HG03378 (cell line): ENCODE measurements around the gene KMT2D.

Experiments
- ATAC-seq: cut with Tn5 transposase; IDR thresholded peaks from one replicate; pipeline ENCODE4 v1.9.1; 2021; ENCODE audit warnings: mild to moderate bottlenecking, moderate library complexity; ENCODE audit not compliant: unreplicated experiment

Gene KMT2D

DNA sequence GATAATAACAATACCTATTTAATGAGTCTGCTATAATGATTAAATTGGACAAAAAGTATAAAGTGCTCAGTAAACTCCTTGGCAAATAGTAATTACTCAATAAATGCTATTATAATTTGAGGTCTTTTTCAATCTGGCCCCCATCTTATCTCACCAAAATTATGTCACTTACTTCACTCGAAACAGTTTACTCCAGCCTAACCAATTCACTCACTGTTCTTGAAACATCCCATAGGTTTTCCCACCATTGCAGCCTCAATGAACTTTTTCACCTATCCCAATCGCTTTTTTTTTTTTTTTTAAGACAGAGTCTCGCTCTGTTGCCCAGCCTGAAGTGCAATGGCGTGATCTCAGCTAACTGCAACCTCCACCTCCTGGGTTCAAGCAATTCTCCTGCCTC lies 24.6 kb downstream of the KMT2D start:
- ATAC-seq, result no peak

DNA sequence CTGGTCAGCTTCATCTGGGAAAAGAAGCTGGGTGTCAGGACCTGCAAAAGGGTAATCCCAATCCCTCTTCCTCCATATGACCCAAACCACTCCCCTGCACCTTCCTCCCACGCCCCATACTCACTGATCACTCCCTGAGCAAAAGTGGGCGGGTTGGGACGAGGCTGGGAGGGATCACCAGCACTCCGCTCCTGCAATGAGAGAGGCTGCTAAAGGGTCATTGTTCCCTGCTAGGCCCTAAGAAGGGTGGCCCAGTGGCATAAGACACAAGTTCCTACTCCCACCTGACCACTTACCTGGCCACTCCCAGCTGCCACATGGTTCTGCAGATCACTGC lies 26.3 kb downstream of the KMT2D start:
- no peak for ATAC-seq

DNA sequence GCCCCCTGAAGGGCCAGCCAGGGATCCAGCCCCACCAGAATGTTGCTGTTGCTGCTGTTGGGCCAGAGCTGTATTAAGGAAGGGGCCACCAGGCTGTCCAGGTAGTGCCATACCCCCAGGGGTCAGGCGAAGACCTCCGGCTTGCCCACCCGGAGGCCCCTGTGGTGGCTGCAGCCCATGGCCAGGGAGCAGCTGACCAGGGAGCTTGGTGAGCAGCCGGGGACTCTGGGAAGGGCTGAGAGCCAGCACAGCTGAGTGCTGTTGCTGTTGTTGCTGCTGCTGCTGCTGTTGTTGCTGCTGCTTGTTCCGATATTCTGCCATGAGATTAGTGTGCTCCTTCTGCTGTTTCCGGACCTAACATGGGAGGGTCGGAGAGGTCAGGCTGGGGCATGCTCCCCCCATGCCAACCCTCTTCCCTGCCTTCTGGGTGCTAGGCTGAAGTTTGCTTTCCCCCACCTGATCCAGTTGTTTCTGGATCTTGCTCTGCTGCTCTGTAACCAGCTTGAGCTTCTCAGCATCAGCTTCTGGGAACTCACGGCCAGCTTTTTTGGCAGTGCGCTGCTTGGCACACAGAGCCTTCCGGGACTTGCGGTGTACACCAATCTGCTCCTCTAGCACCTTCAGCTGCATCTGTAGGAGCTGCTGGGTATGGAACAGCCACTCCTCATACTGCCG lies 26.8 kb downstream of the KMT2D start:
- no peak for ATAC-seq

DNA sequence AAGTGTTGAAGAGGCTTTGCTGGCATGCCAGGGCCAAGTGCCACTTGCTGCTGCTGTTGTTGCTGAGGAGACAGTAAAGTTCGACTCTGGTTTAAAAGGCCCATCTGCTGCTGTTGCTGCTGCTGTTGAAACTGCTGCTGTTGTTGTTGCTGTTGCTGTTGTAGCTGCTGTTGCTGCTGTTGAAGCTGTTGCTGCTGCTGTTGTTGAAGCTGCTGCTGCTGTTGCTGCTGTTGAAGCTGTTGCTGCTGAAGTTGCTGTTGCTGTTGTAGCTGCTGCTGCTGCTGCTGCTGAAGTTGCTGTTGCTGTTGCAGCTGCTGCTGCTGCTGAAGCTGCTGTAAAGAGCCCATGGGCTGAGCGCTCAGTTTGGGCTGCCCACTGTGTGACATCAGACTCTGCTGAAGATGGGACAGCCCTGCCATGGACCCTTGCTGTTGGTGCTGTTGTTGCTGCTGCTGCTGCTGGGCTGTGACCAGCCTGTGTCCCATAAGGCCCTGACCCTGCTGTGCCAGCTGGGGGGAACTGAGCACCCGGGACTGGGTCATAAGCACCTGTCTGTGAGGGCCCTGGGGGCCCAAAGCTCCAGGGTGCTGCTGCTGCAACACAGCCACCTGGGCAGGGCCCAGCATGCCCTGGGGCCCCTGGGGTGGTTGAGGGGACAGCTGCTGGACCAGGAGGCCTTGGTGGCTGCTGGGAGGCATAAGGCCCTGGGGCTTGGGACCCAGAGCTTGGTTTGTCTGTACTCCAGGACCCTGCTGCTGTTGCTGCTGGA lies 27.7 kb downstream of the KMT2D start:
- ATAC-seq, result no peak

DNA sequence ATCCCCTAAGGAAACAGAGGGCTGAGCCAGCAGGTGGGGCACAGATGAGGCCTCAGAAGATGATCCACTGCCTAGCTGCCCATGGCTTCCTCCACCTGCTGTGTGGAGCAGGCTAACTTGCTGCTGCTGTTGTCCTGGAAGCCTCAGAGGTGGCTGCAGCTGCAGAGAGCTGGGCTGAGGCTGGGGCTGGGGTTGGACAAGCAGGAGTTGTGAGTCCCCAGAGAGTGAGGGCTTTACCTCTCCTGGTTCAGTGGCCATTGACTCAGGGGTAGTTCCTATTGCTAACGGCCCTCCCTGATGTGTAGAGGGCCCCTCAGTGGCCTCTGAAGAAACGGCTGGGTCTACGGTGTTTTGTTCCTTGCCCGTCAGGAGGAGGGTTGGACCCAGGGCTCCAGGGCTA lies 28.3 kb downstream of the KMT2D start:
- ATAC-seq, result no peak

DNA sequence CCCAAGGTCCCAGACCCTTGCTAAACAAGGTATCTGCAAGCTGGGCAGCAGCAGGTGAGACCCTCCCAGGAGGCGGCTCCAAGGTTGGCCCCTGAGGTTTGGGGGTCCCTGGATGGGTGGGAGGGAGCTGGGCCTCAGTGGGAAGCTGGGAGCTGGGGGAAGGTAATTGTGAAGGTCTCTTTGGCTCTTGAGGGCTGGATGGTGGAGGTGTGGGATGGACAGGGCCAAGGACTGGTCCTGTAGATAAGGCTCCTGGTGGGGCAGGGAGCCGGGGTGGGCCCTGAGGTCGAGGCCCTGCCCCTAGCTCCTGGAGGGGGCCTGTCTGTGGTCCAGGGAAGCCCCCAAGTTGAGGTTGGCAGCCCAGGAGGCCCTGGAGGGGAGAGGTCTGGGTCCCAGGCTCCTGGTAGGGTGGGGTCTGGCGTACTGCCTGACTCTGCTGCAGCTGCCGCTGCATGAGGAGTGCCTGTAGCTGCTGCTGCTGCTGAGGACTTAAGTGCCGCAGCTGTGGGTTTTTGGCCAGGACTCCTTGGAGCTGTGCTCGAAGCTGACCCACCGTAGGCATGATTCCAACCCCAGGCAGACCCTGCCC lies 28.9 kb downstream of the KMT2D start:
- no peak for ATAC-seq

DNA sequence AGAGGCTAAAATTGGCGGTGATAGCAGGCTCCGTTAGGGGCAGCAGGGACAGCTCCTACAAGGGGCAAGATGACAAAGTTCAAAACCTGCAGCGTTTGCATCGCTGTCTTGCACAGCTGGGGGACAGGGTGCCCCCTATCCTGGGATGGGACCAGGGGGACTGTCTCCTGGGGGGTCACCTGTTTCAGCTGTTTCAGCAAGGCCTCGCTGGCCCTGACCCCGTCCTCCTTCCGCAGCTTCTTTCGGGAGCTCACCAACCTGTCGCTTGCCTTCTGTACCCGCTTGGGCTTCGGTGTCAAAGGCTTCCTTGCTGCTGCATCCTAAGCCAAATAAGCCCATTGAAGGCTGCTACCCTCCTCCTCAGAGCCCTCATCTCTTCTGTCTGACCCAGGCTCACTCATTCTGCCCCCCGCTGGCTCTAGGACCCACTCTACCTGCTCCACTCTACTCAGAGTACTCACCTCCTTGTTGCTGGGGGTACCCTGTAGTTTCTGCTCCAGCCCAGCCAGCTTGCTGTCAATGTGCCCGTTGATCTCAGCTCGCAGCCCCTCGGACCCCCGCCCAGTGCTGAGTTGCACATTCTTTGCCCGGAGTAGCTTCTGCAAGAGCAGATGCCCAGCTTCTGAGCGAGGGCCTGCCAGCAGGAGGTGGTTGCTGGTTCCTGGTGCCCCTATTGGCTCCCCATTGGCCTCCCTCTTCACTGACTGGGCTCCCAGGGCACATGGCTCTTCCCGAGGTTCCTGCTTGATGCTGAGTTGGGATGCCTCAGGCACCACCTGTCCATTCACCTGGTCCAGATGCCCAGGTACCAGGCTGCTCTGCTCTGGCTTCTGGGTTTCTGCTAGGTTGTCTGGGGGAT lies 29.7 kb downstream of the KMT2D start:
- no peak for ATAC-seq

DNA sequence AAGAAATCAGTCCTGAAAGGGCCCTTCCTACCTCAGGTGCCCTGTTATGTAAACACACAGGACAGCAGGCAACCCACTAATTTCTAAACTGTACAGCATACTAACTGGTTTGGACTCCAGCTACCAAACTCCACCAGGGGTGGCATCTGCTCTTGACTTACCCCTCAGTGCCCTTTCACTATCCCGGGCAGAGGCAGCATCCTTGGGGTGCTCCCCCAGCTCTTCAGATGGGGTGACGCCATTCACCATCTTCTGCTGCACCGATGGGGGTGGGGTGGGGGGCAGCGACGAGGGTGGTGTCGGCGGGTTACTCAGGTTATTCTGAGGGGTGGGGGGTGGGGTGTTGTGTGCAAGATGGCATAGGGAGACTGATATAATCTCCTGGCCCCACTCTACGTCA lies 30.5 kb downstream of the KMT2D start:
- ATAC-seq, result no peak

DNA sequence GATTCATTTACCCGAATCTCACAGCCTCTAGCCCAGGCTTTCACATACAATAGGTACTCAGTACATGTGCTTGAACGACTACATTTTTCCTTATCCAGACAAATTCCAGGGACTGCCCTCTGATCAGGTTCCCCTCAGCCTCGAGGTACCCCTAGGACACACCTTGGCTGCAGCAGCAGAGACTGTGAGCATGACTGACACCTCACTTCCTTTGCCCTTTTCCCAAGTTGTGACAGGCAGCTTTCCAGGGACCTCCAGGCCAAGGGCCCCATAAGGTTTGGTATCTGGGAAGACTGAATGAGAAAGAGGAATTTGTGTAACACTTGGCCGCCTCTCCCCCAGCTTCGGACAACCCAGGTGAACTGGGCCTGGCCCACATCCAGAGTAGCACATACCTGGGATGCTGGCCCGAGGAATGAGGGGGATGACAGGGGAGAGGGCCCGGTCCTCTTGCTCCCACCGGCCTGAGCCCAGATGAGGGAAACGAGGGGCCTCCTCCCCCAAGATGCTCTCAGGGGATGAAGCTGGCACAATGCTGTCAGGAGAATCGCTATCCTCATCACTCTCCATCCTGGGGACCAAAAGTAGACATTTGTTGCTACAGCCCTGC lies 31.8 kb downstream of the KMT2D start:
- no peak for ATAC-seq

DNA sequence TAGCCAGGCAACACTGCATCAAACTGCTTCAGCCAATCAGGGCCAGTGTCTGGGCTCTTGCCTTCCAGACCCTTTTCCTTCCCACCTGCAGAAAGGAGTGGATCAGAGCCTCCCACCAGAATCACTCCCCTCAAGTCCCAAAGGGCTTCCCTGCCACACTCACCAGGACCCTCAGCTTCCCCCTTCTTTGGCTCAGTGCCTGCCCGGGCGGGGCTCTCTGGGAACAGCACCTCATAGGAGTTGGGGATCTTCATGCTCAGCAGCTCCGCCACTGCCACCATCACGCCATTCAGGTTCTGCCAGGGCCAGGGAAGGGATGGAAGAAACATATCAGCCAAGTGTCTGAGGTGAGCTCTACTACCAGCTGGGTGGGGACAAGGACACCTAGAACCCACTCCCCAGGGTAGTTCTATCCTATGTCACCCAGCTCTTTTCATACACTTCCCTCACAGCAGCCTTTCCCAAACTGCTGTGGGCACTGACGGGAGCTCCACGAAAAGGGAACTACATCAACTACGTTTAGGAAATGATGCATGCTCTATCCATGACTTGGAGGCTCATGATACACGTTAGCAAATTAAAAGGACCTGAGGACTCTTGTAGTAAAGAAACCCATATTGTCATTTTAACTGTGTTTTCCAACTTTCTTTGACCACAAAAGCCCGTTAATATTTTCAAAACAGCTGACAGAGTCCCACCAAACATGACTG lies 32.6 kb downstream of the KMT2D start:
- no peak for ATAC-seq

DNA sequence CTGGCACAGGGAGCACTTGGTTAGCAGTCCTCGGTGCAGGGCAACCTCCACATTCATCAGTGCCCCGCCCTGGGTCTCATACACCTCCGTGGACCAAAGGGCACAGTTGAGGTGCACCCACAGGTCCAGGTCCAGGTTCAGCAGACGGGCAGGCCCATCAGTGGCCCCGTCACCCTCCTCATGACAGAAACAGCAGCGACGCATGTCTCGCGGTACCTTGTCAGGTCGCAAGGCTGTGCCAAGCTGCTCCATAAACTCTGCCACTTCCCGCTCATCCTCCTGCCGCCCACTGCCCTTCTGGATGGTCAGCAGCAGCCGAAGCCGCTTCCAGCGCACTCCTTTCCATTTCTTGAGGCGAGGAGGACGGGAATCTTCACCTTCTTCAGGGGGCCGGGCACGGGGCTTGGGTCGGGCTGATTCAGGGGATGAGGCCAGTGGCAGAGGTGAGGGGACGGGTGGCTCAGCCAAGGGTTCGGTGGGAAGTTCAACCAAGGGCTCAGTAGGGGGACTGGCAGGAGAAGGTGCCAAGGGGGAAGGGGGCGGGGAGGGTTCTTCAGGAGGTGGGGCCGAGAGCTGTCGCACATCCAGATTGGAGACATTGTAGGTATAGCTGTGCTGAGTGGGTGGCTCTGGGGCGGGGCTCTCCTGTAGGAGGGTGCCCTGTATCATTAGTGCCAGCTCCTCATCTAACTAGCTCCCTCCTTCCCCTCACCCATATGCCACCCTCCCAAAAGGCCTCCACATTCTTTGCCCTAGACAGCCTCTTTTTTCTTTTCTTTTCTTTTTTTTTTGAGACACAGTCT lies 33.7 kb downstream of the KMT2D start:
- no peak for ATAC-seq

DNA sequence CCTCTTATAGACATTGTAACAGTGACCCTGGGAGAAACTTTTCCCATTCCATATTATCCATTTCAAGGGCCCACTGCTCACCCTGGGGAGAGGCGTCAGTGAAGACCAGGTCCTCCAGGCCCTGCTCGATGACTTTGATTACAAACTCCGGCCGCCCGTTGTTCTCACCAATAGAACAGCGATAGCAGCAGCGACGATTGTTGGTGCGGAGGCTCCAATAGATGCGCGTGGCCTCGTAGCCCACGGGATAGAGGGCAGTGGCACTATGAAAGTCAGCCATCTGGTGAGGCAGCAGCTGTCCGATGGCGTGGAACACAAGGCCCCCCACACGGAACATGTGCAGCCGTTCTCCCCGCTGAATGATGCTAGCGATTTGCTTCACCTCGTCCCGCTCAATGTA lies 34.5 kb downstream of the KMT2D start:
- no peak for ATAC-seq

DNA sequence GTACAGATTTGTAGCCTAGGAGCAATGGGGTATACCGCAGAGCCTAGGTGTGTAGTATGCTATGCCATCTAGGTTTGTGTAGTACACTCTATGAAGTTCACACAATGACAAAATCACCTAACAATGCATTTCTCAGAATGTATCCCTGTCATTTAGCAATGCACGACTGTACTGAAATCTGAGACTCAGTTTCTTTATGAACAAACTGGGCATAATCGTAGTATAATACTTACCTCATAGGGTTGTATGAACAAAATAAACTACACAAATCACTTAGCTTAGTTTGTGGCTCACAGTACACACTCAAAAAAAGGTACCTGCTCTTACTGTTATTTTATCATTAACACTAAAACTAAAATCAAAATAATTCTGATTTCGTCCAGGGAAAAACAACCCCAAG lies 35.1 kb downstream of the KMT2D start:
- ATAC-seq, result no peak

DNA sequence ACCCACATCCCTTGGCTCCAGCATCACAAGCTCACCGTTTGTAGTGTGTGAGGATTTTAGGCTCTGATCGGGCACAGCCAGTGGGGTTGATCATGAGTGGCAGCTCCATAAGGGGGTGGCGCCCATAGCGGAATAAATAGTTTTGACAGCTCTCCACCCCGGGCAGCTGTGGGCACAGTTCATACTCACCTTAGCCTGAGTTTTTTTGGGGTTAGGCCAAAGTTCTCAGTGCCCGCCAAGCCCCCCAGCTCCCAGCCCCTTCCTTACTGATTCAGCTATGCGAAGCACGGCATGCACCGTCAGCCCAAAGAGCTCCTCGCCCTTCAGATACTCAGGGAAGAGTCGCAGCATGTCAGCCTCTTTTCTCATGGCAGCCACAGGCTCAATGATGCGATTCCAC lies 36.1 kb downstream of the KMT2D start:
- ATAC-seq, result no peak

DNA sequence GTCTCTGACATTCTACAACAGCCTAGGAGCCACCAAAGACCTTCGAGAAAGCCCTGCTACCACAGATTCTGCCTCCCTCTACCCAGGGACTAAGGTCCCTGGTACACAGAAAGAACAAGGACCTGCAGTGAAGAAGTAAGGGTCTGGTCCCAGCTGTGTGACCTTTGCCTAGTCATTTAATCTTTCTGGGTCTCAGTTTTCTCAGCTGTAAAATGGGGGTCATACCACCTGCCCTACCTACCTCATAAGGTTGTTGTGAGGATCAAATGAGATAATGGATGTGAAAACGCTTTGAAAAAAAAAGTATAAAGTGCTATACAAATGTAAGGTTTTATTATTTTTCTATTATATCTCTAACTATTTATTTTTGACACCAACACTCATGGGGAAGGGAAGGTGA lies 36.8 kb downstream of the KMT2D start:
- ATAC-seq, result no peak

DNA sequence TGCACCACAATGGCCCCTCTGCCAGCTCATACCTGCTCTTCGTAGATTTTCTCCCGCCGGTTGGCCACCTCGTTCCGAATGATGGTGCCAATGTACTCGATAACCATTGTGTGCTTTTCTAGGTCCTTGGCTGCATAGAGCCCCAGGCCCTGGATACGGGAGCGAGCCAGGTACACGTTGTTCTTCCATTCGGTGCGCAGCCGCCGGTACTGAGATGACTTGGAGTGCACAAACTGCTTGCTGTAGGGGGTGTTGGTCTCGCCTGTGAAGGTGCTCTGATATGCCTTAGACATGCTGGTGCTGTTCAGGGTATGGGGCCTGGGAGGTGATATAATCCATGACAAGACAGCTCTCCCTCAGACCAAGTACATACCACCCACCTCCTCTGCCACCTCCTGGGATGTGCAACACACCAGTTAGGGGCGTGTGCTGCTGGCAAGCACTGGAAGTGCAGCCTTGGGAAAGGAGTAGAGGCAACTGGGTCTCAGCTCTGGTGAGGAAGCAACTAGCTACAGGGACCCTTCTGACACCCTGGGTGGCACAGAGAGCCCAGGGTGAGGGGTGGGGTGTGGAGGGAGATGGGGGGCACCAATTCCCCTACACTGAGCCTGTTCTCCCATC lies 37.9 kb downstream of the KMT2D start:
- no peak for ATAC-seq

DNA sequence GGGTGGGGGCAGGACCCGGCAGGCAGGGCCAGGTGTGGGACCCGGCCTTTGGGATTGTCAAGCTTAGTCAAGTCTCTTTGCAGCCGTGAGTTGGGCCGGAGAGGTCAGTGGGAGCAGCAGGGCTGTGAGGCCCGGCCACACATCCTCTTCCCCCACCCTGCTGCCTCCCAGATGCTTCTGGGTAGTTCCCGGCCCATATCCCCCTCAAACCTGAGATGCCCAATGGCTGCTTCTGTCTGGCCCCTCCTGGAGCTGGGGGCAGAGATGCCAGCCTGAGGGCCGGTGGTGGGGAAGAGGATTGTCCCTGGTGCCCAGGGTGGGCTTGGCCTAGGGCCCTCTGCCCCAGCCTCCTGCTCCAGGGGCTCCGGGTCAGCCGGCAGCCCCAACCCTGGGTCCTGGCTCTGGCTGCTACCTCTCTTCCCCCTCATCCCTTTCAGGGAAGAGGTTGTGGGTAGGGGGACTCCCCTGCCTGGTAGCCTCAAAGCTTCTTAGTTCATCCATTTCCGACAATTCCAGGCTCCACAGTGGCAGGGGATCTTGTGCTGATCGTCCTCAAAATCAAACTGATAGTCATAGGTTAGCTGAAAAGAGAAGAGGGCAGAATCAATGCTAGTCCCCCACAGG lies 39.2 kb downstream of the KMT2D start:
- ATAC-seq, result no peak

DNA sequence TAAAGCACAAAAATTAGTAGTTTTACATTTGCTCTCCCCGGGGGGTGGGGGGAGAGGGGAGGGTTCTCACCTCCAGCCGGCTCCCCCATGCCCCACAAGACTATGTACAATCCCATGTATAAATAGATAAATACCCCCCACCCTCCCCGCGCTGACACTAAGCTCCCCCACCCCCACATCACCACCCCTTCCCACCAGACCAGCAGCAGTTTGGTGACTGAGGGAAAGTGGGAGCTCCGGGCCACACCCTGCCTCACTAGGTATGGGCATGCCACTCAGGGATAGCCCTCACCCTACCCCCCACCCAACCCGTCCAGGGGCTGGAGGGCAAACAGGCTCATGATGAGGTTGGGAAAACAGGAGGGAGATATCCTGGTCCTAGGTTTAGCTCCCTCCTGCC lies 40.2 kb downstream of the KMT2D start:
- ATAC-seq, result no peak
